Measurements from ENCODE around the gene CDH4.

The CDH4 gene

GRCh38 chr20:61332016-61332975, 80.2 kb downstream of the CDH4 start:
- DNase-seq: no peak

- DNase-seq: no peak
Measured at GRCh38 chr20:61333484-61334108, 81.5 kb downstream of the CDH4 start.

DNA sequence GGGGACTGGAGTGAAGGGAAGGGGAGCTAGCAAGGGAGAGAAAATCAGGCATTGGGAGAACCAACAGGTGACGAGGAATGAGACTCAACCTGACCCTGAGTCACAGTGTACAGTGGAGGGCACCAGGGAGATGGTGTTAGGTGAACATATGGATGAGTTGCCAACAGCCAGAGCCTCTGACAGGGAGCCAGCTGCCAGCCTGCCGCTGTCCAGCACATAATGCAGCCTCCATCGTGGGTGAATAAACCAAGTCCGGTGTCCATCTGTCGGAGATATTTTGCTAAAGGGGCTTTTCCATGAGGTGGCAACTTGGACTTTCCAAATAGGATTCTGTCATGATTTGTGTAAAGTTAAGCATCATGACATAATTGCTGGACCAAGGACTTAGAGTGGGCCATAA, 88.1 kb downstream of the CDH4 start:
- no peak for DNase-seq

GRCh38 chr20:61341605-61342004, 89.5 kb downstream of the CDH4 start:
- no peak for DNase-seq

GRCh38 chr20:61343934-61344333, 91.9 kb downstream of the CDH4 start:
- DNase-seq: no peak

GRCh38 chr20:61345656-61346055, 93.6 kb downstream of the CDH4 start:
- DNase-seq: no peak

DNA sequence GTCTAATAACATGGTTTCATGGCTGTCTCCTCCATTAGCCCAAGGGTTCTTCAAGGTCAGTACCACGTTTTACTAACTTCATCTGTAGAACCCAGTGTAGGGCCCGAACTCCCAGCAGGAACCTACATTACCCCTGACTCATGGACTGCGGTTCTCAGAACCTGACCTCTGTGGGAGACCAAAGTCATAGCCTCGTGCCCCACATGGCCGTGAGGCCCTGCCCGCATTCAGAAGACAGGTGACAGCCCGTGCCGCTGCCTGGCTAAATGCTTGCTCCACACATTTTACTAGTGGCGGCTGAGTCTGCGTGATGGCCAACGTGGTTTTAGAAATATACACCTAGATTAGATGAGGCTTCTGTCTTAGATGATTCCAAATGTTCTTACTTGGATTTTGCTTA, 94.9 kb downstream of the CDH4 start:
- no peak for DNase-seq

DNA sequence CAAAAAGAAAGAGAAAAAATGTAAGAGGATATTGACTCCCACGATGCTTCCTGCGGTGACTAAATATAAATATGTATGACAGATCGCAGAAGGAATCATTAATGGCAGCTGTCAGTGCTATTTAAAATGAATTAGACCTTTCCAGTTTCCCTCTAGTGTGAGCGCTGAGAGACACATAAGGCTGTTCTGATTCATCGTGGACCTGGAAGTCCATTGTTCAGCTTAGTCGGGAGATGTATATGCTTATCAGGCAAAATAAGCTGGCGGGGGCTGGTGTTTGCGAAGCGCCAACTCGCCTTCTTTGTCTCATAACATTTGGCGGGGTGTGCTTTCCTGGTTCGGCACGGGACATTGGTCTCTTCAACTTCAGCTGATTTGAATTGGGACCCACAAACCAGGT, 95.4 kb downstream of the CDH4 start:
- DNase-seq: no peak

GRCh38 chr20:61349447-61350165, 97.5 kb downstream of the CDH4 start:
- DNase-seq: no peak

- DNase-seq: no peak
Measured at GRCh38 chr20:61350500-61351250, 98.6 kb downstream of the CDH4 start.

- DNase-seq: no peak
Measured at GRCh38 chr20:61352346-61353260, 100.5 kb downstream of the CDH4 start.

GRCh38 chr20:61353261-61354000, 101.4 kb downstream of the CDH4 start:
- no peak for DNase-seq

DNA sequence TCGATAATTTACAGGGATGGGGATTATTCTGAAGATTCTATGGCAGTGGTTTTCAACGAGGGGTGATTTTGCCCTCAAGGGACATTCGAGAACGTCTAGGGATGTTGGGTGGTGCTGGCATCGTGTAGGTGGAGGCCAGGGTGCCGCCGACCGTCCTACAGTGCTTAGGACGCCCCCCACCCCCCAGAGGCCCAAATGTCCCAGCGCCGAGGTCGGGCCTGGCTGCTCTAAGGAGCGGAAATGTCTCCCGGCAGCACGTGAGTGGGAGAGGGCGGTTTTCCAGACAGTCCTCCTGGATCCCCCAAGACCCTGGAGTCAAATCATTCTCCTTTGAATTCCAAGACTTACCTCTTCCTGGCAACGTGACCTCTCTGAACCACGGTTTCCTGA, 101.9 kb downstream of the CDH4 start:
- no peak for DNase-seq

DNA sequence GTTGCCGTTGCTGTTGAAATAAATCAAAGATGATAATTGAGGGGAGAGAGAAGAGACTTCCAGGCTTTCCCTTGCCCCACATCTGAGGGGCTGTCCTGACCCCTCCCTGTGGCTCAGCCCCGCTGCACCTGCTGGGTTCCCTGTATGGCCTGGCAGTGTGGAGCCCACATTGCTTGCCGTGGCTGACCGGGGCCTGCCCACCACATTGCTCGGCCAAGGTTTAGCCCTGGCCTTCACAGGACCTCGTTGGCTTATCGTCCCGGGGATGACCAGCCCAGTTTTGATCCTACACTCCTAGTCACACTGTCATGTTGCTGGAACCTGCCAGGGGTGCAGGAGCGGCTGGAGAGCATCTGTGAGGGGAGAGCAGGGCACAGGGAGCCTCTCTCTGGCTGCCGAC, 102.4 kb downstream of the CDH4 start:
- DNase-seq: no peak

GRCh38 chr20:61354901-61355495, 102.9 kb downstream of the CDH4 start:
- no peak for DNase-seq

- DNase-seq: no peak
Measured at GRCh38 chr20:61355585-61355984, 103.5 kb downstream of the CDH4 start.

- DNase-seq: no peak
Measured at GRCh38 chr20:61356196-61356595, 104.1 kb downstream of the CDH4 start.

GRCh38 chr20:61357119-61357518, 105.1 kb downstream of the CDH4 start:
- DNase-seq: no peak

DNA sequence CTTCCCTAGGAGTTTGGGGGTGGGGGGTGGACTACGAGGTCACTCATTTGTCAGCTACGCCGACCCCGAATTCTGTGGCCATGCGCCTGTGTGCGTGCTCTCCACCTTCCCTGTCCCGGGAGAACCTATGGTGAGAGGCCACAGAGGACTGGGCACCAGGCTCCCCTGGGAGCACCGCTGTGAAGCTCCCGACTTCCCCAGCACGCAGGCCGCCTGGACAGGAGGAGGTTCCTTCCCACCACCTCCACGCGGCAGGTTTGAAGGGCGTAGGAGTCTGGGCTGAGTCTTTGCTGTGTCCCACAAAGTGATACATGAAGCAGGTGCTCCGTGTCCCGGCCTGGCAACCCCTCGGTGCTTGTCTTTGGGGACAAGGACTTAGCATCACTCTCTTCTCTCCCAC, 107.2 kb downstream of the CDH4 start:
- no peak for DNase-seq

- DNase-seq: no peak
Measured at GRCh38 chr20:61360296-61360695, 108.2 kb downstream of the CDH4 start.

DNA sequence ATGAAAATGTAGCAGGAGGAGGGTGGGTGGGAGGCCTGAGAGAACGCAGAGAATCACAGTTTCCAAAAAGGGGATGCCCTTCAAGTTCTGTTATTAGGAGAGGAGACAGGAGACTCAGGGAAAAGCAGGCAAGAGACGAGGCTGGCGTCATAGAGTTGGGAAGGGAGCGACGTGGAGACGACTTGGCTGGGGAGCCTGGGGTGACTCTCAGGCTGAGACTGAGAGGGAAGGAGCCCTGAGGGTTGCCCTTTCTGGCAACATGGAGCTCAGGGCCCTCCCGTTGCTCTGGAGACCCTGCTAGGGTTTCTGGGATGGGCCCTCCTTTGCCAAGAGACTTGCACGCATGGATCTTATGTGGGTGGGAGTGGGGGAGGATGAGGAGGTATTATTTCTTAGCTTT, 108.9 kb downstream of the CDH4 start:
- DNase-seq: no peak

All from NCI-H1105 (cell line).